Adrenal gland (tissue), 12 donors: ENCODE results near the gene OR2AJ1. TPM values are rescaled to one million over a fixed set of nuclear protein-coding genes. Genes with fewer than 3 reads are reported as not detected.

Source experiments
- DNase-seq, 7 donors: peaks; one replicate each; pipeline ENCODE4 v3.0.0-alpha.2; 2019 to 2020
- H3K27ac ChIP-seq, 5 donors: fragments of 200-600 bp; sonication (generic) in 4 of 5; 1 replicate in 3 of 5; 2 replicates in 2 of 5; pipeline versions ENCODE4 v1.5.1 to v1.8.0; 2016 to 2020; ENCODE audit warnings: mild to moderate bottlenecking in 1 of 5
- H3K27me3 ChIP-seq: fragments of 200-600 bp; 2 replicates; pipeline ENCODE4 v1.8.0; 2021
- H3K36me3 ChIP-seq, 2 donors: fragments of 200-600 bp; replicated peaks in 1 of 2; 1 replicate in 1 of 2; 2 replicates in 1 of 2; pipeline versions ENCODE4 v1.5.1 to v1.8.0; 2018 to 2022
- H3K4me1 ChIP-seq, 2 donors: fragments of 200-600 bp; replicated peaks in 1 of 2; 1 replicate in 1 of 2; 2 replicates in 1 of 2; pipeline versions ENCODE4 v1.5.1 to v1.8.0; 2018 to 2021
- H3K4me3 ChIP-seq, 4 donors: fragments of 200-600 bp; sonication (generic) in 3 of 4; one replicate each; pipeline ENCODE4 v1.5.1; 2016 to 2018
- H3K9me3 ChIP-seq, 3 donors: fragments of 200-600 bp; sonication (generic) in 1 of 3; replicated peaks in 1 of 3; 1 replicate in 2 of 3; 2 replicates in 1 of 3; pipeline versions ENCODE4 v1.5.1 to v1.8.0; 2016 to 2021
- POLR2A ChIP-seq, 2 donors: fragments of 450-650 bp; IDR thresholded peaks; one replicate each; pipeline ENCODE4 v1.6.1; 2017; ENCODE audit warnings: antibody characterized with exemption in 2 of 2, mild to moderate bottlenecking in 2 of 2, moderate library complexity in 1 of 2
- WGBS, 4 donors: extraction: QIAGEN DNeasy Blood & Tissue Kit in 2 of 4; methylation state at CpG; one replicate each; pipeline versions ENCODE4 v1.1.5 to v1.1.7; 2013 to 2017; 5-methylcytosine and 5-hydroxymethylcytosine counted together
- intact Hi-C, 2 donors: fragments of 100-400 bp; cut with DNase I; formaldehyde crosslinking; loops; one replicate each; pipeline versions ENCODE4 v1.14.1 to v1.15.0; 2022 to 2023
- polyA plus RNA-seq, 3 donors: library from polyadenylated mRNA; stranded (reverse); fragments of 200-250 nt in 2 of 3; fragments of 350-450 nt in 1 of 3; fragmentation: Illumina TruSeq in 1 of 3; extraction: RNeasy Lipid Tissue Mini Kit (QIAGEN cat#74804) in 1 of 3; gene quantifications; one replicate each; pipeline ENCODE4 v1.2.3, GENCODE V29; 2013 to 2014
- total RNA-seq, 9 donors: library from RNA; depleted of rRNA in 4 of 9; stranded (reverse); fragments of >200 nt in 4 of 9; fragments of 120-200 nt in 1 of 9; fragmentation: NEBNext Ultra II Directional in 1 of 9; extraction: Animal tissue kit (Norgen Biotek cat#: 25700) in 1 of 9; gene quantifications; one replicate each; pipeline versions ENCODE4 v1.1.0 to v1.2.4, GENCODE V29; 2013 to 2023
- TF ChIP-seq, protein P1 (sequence below), 6 experiments: fragments of 450-650 bp in 4 of 6; fragments of 200-600 bp in 2 of 6; sonication (generic) in 1 of 6; IDR thresholded peaks; 1 replicate in 5 of 6; 2 replicates in 1 of 6; pipeline versions ENCODE4 v1.5.1 to v1.8.0; 2016 to 2021; ENCODE audit warnings: antibody characterized with exemption in 6 of 6, mild to moderate bottlenecking in 2 of 6, moderate library complexity in 1 of 6
- donor health status: healthy with polysubstance abuse.
- donor health status: Bipolar disorder and iron deficiency.
- donor health status: DM: yes; HTN: yes; CAD: no.
- donor health status: DM: no; HTN: no; CAD: no.
- donor health status: DM: no; HTN: no; CAD: no.
- donor health status: DM: yes; HTN: yes; CAD: no.

The OR2AJ1 gene
- total and polyA plus RNA-seq, 12 donors, result 0.33 TPM; not detected in 11

- intact Hi-C loops, result no loop called here
- Histone ChIP-seq H3K4me3 (no peak overlapping the region), H3K36me3 (no peaks in the 10 kb centered on the region), H3K9me3 (no peaks in the 10 kb centered on the region), H3K27ac (no peak overlapping the region), H3K27me3 (no peaks in the 10 kb centered on the region), H3K4me1 (no peaks in the 10 kb centered on the region)
- 79 to 91% (median 88%) methylated on average over 1 of the region's 1 CpG for WGBS, 4 donors
- DNase-seq, result no peak
- TF ChIP-seq, protein P1, sequence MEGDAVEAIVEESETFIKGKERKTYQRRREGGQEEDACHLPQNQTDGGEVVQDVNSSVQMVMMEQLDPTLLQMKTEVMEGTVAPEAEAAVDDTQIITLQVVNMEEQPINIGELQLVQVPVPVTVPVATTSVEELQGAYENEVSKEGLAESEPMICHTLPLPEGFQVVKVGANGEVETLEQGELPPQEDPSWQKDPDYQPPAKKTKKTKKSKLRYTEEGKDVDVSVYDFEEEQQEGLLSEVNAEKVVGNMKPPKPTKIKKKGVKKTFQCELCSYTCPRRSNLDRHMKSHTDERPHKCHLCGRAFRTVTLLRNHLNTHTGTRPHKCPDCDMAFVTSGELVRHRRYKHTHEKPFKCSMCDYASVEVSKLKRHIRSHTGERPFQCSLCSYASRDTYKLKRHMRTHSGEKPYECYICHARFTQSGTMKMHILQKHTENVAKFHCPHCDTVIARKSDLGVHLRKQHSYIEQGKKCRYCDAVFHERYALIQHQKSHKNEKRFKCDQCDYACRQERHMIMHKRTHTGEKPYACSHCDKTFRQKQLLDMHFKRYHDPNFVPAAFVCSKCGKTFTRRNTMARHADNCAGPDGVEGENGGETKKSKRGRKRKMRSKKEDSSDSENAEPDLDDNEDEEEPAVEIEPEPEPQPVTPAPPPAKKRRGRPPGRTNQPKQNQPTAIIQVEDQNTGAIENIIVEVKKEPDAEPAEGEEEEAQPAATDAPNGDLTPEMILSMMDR (IDR thresholded peaks at IDR 0.05), result no peak
- no peak for TF ChIP-seq POLR2A (IDR thresholded peaks at IDR 0.05)
These were observed 28.7 kb downstream of the OR2AJ1 start for GRCh38 chr1:247953408-247953807.

- intact Hi-C loops, result no loop called here
- H3K9me3 ChIP-seq, result no peaks in the 10 kb centered on the region
- TF ChIP-seq, protein P1 (IDR thresholded peaks at IDR 0.05), result no peak
- TF ChIP-seq POLR2A (IDR thresholded peaks at IDR 0.05), result no peak
- H3K36me3 ChIP-seq, result no peaks in the 10 kb centered on the region
- H3K4me3 ChIP-seq, result no peak overlapping the region
- no peak overlapping the region for H3K27ac ChIP-seq
- H3K27me3 ChIP-seq, result no peaks in the 10 kb centered on the region
- H3K4me1 ChIP-seq, result no peaks in the 10 kb centered on the region
- WGBS, 4 donors, result 21 to 31% (median 27%) methylated on average over 3 of the region's 3 CpGs
- no peak for DNase-seq
These were observed 37.1 kb downstream of the OR2AJ1 start for GRCh38 chr1:247961791-247962190.

DNA sequence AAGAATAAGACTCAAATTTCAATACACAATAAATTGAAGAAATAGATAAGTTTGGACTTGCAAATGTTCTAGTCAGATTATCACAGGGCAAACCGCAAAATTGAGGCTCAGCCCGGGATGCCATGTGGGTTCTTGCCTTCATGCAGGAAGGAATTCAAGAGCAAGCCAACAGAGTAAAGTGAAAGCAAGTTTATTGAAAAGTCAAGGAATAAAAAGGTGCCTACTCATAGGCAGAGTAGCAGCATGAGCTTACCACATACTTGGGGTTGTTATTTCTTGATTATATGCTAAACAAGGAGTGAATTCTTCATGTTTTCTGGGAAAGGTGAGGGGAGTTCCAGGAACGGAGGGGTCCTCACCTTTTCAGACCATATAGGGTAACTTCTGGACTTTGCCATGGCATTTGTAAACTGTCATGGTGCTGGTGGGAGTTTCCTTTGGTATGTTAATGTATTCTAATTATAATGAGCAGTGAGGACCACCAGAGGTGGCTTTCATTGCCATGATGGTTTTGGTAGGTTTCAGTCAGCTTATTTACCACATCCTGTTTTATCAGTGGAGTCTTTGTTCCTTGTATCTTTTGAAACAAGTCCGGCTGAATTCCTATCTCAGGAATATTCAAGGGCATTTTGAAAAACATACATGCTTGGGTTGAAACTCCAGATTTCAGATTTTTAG is 38.4 kb downstream of the OR2AJ1 start:
- TF ChIP-seq, protein P1 (IDR thresholded peaks at IDR 0.05), result no peak
- no peak for TF ChIP-seq POLR2A (IDR thresholded peaks at IDR 0.05)
- 60 to 64% (median 63%) methylated on average over 4 of the region's 4 CpGs for WGBS, 4 donors
- H3K27me3 ChIP-seq, result no peaks in the 10 kb centered on the region
- no peak overlapping the region for H3K27ac ChIP-seq
- H3K9me3 ChIP-seq, result no peaks in the 10 kb centered on the region
- no peaks in the 10 kb centered on the region for H3K4me1 ChIP-seq
- intact Hi-C loops, result no loop called here
- no peak overlapping the region for H3K4me3 ChIP-seq
- no peak for DNase-seq
- no peaks in the 10 kb centered on the region for H3K36me3 ChIP-seq

- intact Hi-C loops, result no loop called here
- Histone ChIP-seq H3K4me3 (no peak within 1 kb of the TSS), H3K9me3 (no peaks in the 10 kb centered on the region), H3K36me3 (no peaks in the 10 kb centered on the region), H3K27ac (no peak within 1 kb of the TSS), H3K27me3 (no peaks in the 10 kb centered on the region), H3K4me1 (no peaks in the 10 kb centered on the region)
- TF ChIP-seq POLR2A (IDR thresholded peaks at IDR 0.05), result no peak
- TF ChIP-seq, protein P1 (IDR thresholded peaks at IDR 0.05), result no peak
- no peak for DNase-seq
- 84 to 91% (median 89%) methylated on average over 2 of the region's 2 CpGs for WGBS, 4 donors
These were observed 40.2 kb downstream of the OR2AJ1 start, which contains the start of gene OR2AK2 for GRCh38 chr1:247964933-247965332. Gene OR2AK2 (plus strand): TSS chr1:247965233. CDS start chr1:247965377, 144 bp downstream.
